GM23338 (cell line): Measurements from ENCODE around the gene RNF20.

Source experiments
- CREB1 ChIP-seq: fragments of 250-450 bp; sonication (Bioruptor Pico); IDR thresholded peaks from 2 replicates; pipeline ENCODE4 v1.5.0; 2020; ENCODE audit warnings: low read depth, mild to moderate bottlenecking, moderate library complexity
- CTCF ChIP-seq, 2 experiments: fragments of 200-600 bp in 1 of 2; sonication (generic) in 1 of 2; conservative IDR thresholded peaks; 2 replicates each; pipeline versions ENCODE4 v1.5.1 to v1.6.1; 2016 to 2017; ENCODE audit warnings: antibody characterized with exemption in 2 of 2, low read depth in 2 of 2, mild to moderate bottlenecking in 2 of 2, moderate library complexity in 1 of 2
- EZH2 ChIP-seq: fragments of 200-600 bp; sonication (generic); IDR thresholded peaks from one replicate; pipeline ENCODE4 v1.8.0; 2017; ENCODE audit warnings: antibody characterized with exemption, mild to moderate bottlenecking, low read depth; ENCODE audit not compliant: unreplicated experiment
- EZH2phosphoT487 ChIP-seq: fragments of 200-600 bp; sonication (generic); IDR thresholded peaks from one replicate; pipeline ENCODE4 v1.8.1; 2018; ENCODE audit warnings: antibody characterized with exemption; ENCODE audit not compliant: unreplicated experiment
- POLR2AphosphoS5 ChIP-seq: IDR thresholded peaks from 2 replicates; pipeline ENCODE4 v1.6.1; 2016; ENCODE audit warnings: antibody characterized with exemption, low read depth
- REST ChIP-seq: IDR thresholded peaks from one replicate; pipeline ENCODE4 v1.6.1; 2018; ENCODE audit warnings: antibody characterized with exemption; ENCODE audit not compliant: unreplicated experiment
- ZNF114 ChIP-seq: fragments of 250-450 bp; sonication (Bioruptor Pico); IDR thresholded peaks from 2 replicates; pipeline ENCODE4 v1.5.0; 2020; ENCODE audit warnings: mild to moderate bottlenecking, moderate library complexity

GRCh38 chr9:101574731-101575333 lies 41.2 kb downstream of the RNF20 start:
- TF ChIP-seq CTCF (conservative IDR thresholded peaks at IDR 0.05; ENCODE audit: low read depth in 2 of 2) (no peak), POLR2AphosphoS5 (no peak), REST (no peak), EZH2 (no peak), ZNF114 (no peak), EZH2phosphoT487 (no peak), CREB1 (CRISPR knock-in tag) (no peak)
